Astrocyte of the cerebellum (primary cell): ENCODE measurements around the gene ABCC3.
"Not testable (repeated sequence)": the region's sequence is repeated elsewhere in the genome, so short reads cannot be mapped to it uniquely, and the experiment has no call there.

Experiments used
- DNase-seq: peaks from one replicate; pipeline ENCODE4 v3.0.0-alpha.2; 2011; ENCODE audit warnings: low read depth
- H3K4me3 ChIP-seq: 2 replicates; pipeline ENCODE4 v1.5.1; 2011; ENCODE audit warnings: mild to moderate bottlenecking, low read depth, low read length, moderate library complexity
- in situ Hi-C: cut with HindIII; loops from 2 replicates; pipeline ENCODE4 v1.10.0; 2017; ENCODE audit warnings: low sequenced_read_pairs
- TF ChIP-seq, protein P1 (sequence below): IDR thresholded peaks from 2 replicates; pipeline ENCODE4 v1.5.1; 2012; ENCODE audit warnings: low read length, low read depth, moderate library complexity, mild to moderate bottlenecking; ENCODE audit errors: missing control alignments

Gene ABCC3

DNA sequence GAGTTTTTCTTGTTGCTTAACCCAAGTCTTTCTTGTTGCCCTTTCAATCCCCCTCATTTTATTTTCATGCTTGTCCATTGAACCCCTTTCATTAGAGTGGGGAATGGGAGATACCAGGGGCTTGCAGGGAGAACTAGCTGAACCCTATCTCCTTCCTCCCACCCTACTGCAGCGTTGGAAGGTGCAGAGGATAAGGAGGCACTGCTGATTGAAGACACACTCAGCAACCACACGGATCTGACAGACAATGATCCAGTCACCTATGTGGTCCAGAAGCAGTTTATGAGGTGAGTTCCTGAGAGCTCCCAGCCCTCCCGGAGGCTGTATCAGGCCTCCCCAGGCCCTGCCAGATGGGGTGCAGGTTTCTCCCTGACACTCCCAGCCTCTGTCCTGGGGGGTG is 40.5 kb downstream of the ABCC3 start:
- in situ Hi-C loops = no loop called here

DNA sequence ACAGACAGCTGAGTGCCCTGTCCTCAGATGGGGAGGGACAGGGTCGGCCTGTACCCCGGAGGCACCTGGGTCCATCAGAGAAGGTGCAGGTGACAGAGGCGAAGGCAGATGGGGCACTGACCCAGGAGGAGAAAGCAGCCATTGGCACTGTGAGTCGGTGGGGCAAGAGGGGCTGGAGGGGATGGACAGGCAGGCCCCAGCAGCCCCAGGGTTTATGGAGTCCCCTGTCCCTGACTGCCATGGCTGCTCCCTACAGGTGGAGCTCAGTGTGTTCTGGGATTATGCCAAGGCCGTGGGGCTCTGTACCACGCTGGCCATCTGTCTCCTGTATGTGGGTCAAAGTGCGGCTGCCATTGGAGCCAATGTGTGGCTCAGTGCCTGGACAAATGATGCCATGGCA is 40.9 kb downstream of the ABCC3 start:
- H3K4me3 ChIP-seq = no peak overlapping the region
- DNase-seq = no peak
- TF ChIP-seq, protein P1, sequence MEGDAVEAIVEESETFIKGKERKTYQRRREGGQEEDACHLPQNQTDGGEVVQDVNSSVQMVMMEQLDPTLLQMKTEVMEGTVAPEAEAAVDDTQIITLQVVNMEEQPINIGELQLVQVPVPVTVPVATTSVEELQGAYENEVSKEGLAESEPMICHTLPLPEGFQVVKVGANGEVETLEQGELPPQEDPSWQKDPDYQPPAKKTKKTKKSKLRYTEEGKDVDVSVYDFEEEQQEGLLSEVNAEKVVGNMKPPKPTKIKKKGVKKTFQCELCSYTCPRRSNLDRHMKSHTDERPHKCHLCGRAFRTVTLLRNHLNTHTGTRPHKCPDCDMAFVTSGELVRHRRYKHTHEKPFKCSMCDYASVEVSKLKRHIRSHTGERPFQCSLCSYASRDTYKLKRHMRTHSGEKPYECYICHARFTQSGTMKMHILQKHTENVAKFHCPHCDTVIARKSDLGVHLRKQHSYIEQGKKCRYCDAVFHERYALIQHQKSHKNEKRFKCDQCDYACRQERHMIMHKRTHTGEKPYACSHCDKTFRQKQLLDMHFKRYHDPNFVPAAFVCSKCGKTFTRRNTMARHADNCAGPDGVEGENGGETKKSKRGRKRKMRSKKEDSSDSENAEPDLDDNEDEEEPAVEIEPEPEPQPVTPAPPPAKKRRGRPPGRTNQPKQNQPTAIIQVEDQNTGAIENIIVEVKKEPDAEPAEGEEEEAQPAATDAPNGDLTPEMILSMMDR = no peak
- in situ Hi-C loops = no loop called here

More for the DNA sequence above, 40.5 kb downstream of the ABCC3 start:
- TF ChIP-seq, protein P1 = no peak
- DNase-seq = no peak
- no peak overlapping the region for H3K4me3 ChIP-seq

DNA sequence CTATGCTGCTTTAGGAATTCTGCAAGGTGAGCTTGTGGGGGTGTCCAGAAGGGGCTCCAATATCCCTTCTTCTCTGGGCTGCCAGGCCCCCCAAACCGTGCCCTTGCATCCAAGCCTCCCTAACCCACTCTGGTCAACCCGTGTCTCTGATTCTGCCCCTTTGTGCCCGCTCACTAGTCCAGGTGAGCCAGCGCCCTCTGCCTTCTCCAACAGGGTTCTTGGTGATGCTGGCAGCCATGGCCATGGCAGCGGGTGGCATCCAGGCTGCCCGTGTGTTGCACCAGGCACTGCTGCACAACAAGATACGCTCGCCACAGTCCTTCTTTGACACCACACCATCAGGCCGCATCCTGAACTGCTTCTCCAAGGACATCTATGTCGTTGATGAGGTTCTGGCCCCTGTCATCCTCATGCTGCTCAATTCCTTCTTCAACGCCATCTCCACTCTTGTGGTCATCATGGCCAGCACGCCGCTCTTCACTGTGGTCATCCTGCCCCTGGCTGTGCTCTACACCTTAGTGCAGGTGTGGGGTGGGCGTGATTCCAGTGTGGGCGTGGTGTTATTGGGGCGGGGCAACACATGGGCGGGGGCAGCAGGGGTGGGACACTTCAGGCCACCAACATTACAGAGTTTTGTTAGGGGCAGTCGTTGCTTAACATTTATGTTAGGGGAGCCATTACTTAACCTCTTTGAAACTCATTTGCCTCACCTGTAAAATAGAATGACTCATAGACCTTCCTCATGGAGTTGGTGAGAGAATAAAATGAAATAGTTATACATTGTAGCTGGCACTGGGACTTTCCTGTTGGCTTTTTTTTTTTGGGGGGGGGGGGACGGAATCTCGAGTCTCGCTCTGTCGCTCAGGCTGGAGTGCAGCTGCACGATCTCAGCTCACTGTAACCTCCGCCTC is 41.6 kb downstream of the ABCC3 start:
- no peak overlapping the region for H3K4me3 ChIP-seq
- in situ Hi-C loops = no loop called here
- DNase-seq = no peak
- TF ChIP-seq, protein P1 = no peak

DNA sequence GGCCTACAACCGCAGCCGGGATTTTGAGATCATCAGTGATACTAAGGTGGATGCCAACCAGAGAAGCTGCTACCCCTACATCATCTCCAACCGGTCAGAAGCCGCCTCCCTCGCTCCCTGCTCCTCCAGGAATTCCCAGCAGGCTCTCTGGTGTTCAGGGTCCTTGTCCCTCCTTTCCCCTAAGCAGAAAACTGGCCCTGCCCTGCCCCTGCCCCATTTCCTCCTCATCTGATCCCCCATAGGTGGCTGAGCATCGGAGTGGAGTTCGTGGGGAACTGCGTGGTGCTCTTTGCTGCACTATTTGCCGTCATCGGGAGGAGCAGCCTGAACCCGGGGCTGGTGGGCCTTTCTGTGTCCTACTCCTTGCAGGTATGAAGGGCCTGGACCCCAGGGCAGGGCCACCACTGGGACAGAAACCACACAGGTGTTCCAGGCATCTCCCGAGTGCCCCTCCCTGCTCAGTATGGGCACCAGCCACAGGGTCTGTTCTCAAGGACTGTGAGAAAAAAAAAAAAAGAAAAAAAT is 43.2 kb downstream of the ABCC3 start:
- DNase-seq = no peak
- TF ChIP-seq, protein P1 = no peak
- in situ Hi-C loops = no loop called here
- no peak overlapping the region for H3K4me3 ChIP-seq

DNA sequence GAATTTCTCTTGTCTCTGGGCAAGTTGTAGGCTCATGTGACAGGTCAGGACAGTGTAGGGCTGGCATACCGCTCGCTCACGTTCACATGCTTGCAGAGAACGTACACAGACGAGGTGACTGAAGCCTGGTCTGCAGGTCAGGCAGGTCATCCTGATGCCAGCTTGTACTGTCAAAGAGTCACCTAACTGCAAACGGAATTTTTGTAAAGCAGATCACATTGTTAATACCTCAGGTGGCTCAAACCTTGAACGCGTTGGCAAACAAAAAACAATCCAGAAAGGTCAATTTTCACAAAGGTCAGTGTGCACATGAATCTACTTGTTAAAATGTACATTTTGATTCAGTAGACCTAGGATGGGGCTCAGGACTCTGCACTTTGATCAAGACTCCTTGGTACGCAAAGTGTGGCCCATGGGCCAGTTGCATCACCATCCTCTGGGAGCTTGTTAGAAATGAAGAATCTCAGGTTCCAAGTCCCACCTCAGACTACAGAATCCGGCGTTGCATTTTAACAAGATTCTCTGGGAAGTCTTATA is 44.4 kb downstream of the ABCC3 start:
- in situ Hi-C loops = no loop called here
- H3K4me3 ChIP-seq = no peak overlapping the region
- no peak for DNase-seq
- TF ChIP-seq, protein P1 = no peak

DNA sequence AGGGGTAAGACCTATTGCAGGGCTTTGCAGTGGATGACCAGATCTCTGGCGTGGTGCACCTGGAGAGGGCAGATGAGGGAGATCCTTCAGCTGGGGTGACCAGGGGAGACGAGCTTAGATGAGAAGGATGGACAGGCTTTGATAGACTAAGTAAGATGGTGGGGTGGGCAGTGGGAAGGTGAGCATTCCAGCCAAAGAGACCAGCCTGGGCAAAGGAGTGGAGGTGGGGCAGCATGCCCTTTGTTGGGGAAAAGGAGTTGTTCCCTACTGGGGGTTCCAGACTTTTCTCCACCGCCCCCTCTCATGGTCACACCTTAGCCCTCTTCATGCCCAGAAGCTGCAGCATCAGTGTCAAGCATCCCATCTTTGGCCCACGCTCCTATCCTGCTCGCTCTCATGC is 45.4 kb downstream of the ABCC3 start:
- no peak overlapping the region for H3K4me3 ChIP-seq
- no peak for DNase-seq
- in situ Hi-C loops = no loop called here
- TF ChIP-seq, protein P1 = no peak

DNA sequence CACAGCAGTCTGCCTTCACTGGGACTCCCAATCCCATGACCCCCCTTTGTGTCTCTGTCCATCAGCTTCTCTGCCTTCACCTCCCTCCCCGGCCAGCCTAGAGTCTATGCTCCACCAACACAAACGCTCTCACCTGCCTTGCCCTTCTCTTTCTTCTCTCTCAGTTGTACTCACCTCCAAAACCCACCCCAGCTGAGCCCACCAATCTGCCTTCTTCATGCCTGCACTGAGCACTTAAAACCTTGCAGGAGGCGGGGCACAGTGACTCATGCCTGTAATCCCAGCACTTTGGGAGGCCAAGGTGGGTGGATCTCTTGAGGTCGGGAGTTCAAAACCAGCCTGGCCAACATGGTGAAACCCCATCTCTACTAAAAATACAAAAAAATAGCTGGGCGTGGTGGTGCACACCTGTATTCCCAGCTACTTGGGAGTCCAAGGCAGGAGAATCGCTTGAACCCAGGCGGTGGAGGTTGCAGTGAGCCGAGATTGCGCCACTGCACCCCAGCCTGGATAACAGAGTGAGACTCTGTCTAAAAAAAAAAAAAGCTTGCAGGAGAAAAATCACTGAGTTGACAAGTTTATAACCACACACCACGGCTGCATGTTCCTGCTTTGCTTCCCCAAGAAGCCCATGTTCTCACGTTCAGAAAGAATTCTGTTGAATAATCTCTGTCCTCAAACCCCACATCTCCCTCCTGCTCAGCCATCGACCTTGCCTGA is 46.0 kb downstream of the ABCC3 start:
- DNase-seq, in situ Hi-C loops, H3K4me3 ChIP-seq: not testable (repeated sequence)
